ENCODE data around the gene CCL25. TPM values are rescaled to one million over a fixed set of nuclear protein-coding genes. Genes with fewer than 3 reads are reported as not detected.

The CCL25 gene
- total RNA-seq, 1 experiment from 2014 or later = not detected

DNA sequence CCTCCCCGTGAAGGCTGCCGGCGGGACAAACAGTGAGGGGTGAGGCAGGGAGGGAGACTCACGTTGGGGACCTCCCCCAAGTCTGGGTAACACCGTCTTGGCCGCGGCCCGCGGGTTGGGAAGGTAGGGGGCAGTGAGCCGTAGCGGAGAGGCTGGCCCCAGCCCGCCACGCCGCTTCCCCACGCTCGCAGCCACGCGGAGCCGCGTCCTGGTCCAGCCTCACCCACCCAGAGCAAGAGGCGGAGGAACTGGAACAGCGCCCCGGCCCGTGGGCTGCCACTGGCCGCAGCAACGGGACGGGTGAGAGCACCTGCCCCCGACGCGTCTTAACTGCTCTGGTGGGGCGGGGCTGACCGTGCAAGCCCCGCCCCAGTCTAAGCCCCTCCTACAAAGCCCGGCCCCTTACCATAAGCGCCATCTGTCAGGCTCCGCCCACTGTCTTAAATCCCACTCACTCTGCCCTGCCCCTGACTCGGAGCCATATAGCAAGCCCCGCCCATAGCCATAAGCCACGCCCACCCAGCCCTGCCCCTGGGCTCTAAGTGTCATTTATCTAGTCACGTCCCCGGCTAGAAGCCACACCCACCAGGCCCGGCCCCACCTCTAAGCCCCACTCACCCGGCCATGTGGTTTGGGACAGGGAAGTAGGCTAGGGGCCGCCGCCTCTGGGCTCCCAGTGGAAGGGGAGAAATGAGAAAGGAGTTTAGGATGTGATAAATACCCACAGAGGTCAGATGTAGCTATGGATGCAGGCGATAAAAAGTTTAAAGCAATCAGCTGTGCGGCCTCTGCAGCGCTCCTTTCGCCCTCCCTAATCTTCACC is 2.1 kb upstream of the CCL25 start:
- no peaks in the 10 kb centered on the region for H3K9me2 ChIP-seq (replicated peaks; ENCODE audit: low read length)
- H3K27ac ChIP-seq (ENCODE audit: low read length) = no peak overlapping the region
- no peak overlapping the region for H3K9ac ChIP-seq (ENCODE audit: low read length)
- H3K4me1 ChIP-seq (ENCODE audit: insufficient read depth, low read length) = no peaks in the 10 kb centered on the region
- H3K4me3 ChIP-seq (ENCODE audit: low read length) = peak overlapping the region; percentile 27; the same call in 1 of the 2 replicates
- TF ChIP-seq, protein P1, sequence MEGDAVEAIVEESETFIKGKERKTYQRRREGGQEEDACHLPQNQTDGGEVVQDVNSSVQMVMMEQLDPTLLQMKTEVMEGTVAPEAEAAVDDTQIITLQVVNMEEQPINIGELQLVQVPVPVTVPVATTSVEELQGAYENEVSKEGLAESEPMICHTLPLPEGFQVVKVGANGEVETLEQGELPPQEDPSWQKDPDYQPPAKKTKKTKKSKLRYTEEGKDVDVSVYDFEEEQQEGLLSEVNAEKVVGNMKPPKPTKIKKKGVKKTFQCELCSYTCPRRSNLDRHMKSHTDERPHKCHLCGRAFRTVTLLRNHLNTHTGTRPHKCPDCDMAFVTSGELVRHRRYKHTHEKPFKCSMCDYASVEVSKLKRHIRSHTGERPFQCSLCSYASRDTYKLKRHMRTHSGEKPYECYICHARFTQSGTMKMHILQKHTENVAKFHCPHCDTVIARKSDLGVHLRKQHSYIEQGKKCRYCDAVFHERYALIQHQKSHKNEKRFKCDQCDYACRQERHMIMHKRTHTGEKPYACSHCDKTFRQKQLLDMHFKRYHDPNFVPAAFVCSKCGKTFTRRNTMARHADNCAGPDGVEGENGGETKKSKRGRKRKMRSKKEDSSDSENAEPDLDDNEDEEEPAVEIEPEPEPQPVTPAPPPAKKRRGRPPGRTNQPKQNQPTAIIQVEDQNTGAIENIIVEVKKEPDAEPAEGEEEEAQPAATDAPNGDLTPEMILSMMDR (conservative IDR thresholded peaks at IDR 0.05; ENCODE audit: low read depth, low read length) = no peak
- TF ChIP-seq EZH2 (IDR thresholded peaks at IDR 0.05; ENCODE audit: low read length, unreplicated experiment) (no peak), EZH2phosphoT487 (IDR thresholded peaks at IDR 0.05; ENCODE audit: borderline replicate concordance, low read length) (no peak)
- CTCF ChIA-PET = no interaction called here
- peak; percentile 95 for ATAC-seq
- H3K79me2 ChIP-seq (ENCODE audit: low read length) = no peaks in the 10 kb centered on the region
- H3K9me3 ChIP-seq (ENCODE audit: low read length) = no peaks in the 10 kb centered on the region
- POLR2A ChIA-PET (ENCODE audit: unreplicated experiment) = no interaction called here
- H3K36me3 ChIP-seq (ENCODE audit: low read depth, low read length) = no peaks in the 10 kb centered on the region
- no peaks in the 10 kb centered on the region for H3K27me3 ChIP-seq (ENCODE audit: low read length)
- H2AFZ ChIP-seq (ENCODE audit: low read length) = peak overlapping the region; percentile 73
- H3F3A ChIP-seq (ENCODE audit: low read length, unreplicated experiment) = no peaks in the 10 kb centered on the region
- BruUV-seq (replicated peaks) = no TSS peak
- intact Hi-C loops (cut with micrococcal nuclease) = no loop called here
- peak; percentile 88 for DNase-seq
- no peaks in the 10 kb centered on the region for H4K20me1 ChIP-seq (ENCODE audit: low read length)
- H3K4me2 ChIP-seq (ENCODE audit: low read length) = peak overlapping the region; percentile 66

DNA sequence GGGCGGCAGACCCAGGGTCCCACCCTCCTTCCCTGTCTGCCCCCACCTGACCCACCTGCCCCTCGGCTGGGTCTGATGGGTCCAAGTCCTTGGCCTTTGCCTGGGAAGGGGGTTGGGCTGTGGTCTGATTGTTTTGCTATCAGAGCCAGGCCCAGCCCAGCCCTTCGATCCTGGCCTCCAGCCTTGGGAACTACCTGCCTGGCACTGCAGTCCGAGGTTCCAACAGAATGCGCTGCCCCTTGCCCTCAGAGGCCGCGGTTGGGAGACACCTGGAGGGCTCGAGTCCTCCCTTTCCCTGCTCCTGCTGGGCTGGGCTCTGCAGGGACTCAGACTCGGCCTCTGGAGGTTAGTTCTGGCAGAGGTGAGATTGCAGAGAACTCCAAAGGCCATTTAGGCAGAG is 1.6 kb downstream of the CCL25 start:
- no peak overlapping the region for H3K4me3 ChIP-seq (ENCODE audit: low read length)
- no peak overlapping the region for H3K4me2 ChIP-seq (ENCODE audit: low read length)
- no peak overlapping the region for H2AFZ ChIP-seq (ENCODE audit: low read length)
- ATAC-seq (no peak), DNase-seq (no peak)
- no peak overlapping the region for H3K27ac ChIP-seq (ENCODE audit: low read length)
- no peaks in the 10 kb centered on the region for H3F3A ChIP-seq (ENCODE audit: low read length, unreplicated experiment)
- no TSS peak for BruUV-seq (replicated peaks)
- H3K79me2 ChIP-seq (ENCODE audit: low read length) = no peaks in the 10 kb centered on the region
- H3K4me1 ChIP-seq (ENCODE audit: insufficient read depth, low read length) = no peaks in the 10 kb centered on the region
- no peaks in the 10 kb centered on the region for H3K9me2 ChIP-seq (replicated peaks; ENCODE audit: low read length)
- CTCF ChIA-PET = no interaction called here
- H3K9me3 ChIP-seq (ENCODE audit: low read length) = no peaks in the 10 kb centered on the region
- no peaks in the 10 kb centered on the region for H3K27me3 ChIP-seq (ENCODE audit: low read length)
- intact Hi-C loops (cut with micrococcal nuclease) = no loop called here
- no peaks in the 10 kb centered on the region for H4K20me1 ChIP-seq (ENCODE audit: low read length)
- no peak overlapping the region for H3K9ac ChIP-seq (ENCODE audit: low read length)
- H3K36me3 ChIP-seq (ENCODE audit: low read depth, low read length) = no peaks in the 10 kb centered on the region
- POLR2A ChIA-PET (ENCODE audit: unreplicated experiment) = no interaction called here
- no peak for TF ChIP-seq EZH2 (IDR thresholded peaks at IDR 0.05; ENCODE audit: low read length, unreplicated experiment)
- no peak for TF ChIP-seq EZH2phosphoT487 (IDR thresholded peaks at IDR 0.05; ENCODE audit: borderline replicate concordance, low read length)
- TF ChIP-seq, protein P1 (conservative IDR thresholded peaks at IDR 0.05; ENCODE audit: low read depth, low read length) = no peak

DNA sequence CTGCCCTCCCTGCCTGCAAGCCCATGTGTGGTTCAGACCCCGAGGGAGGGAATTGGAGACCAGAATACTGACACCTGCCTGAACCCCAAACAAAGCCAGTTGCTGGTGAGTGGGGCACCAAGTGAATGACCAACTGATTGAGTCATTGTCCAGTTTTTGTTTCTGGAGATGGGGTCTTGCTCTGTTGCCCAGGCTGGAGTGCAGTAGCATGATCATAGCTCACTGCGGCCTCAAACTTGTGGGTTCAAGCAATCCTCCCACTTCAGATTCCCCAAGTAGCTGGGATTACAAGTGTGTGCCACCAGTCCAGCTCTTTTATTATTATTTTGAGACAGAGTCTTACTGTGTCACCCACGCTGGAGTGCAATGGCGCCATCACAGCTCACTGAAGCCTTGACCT is 4.0 kb downstream of the CCL25 start:
- BruUV-seq (replicated peaks) = no TSS peak
- CTCF ChIA-PET = no interaction called here
- no peak overlapping the region for H3K27ac ChIP-seq (ENCODE audit: low read length)

More for the DNA sequence above, 4.0 kb downstream of the CCL25 start:
- intact Hi-C loops (cut with micrococcal nuclease) = no loop called here
- H2AFZ ChIP-seq (ENCODE audit: low read length) = no peak overlapping the region
- TF ChIP-seq EZH2phosphoT487 (IDR thresholded peaks at IDR 0.05; ENCODE audit: borderline replicate concordance, low read length) (no peak), EZH2 (IDR thresholded peaks at IDR 0.05; ENCODE audit: low read length, unreplicated experiment) (no peak)
- TF ChIP-seq, protein P1 (conservative IDR thresholded peaks at IDR 0.05; ENCODE audit: low read depth, low read length) = no peak
- ATAC-seq (no peak), DNase-seq (no peak)
- no peaks in the 10 kb centered on the region for H3K4me1 ChIP-seq (ENCODE audit: insufficient read depth, low read length)
- H3K9me3 ChIP-seq (ENCODE audit: low read length) = no peaks in the 10 kb centered on the region
- H3K27me3 ChIP-seq (ENCODE audit: low read length) = no peaks in the 10 kb centered on the region
- H3K4me2 ChIP-seq (ENCODE audit: low read length) = no peak overlapping the region
- H3K9me2 ChIP-seq (replicated peaks; ENCODE audit: low read length) = no peaks in the 10 kb centered on the region
- no peak overlapping the region for H3K9ac ChIP-seq (ENCODE audit: low read length)
- H3F3A ChIP-seq (ENCODE audit: low read length, unreplicated experiment) = no peaks in the 10 kb centered on the region
- H4K20me1 ChIP-seq (ENCODE audit: low read length) = no peaks in the 10 kb centered on the region
- POLR2A ChIA-PET (ENCODE audit: unreplicated experiment) = no interaction called here
- H3K4me3 ChIP-seq (ENCODE audit: low read length) = no peak overlapping the region
- H3K79me2 ChIP-seq (ENCODE audit: low read length) = no peaks in the 10 kb centered on the region
- H3K36me3 ChIP-seq (ENCODE audit: low read depth, low read length) = no peaks in the 10 kb centered on the region
